ENCODE results near the gene PNN.
"Not testable (repeated sequence)": the region's sequence is repeated elsewhere in the genome, so short reads cannot be mapped to it uniquely, and the experiment has no call there.

Gene PNN

GRCh38 chr14:39203659-39204606, 28.9 kb downstream of the PNN start:
- DNase-seq (ENCODE audit: low spot score), result no peak
- TF ChIP-seq CTCF (IDR thresholded peaks at IDR 0.05; ENCODE audit: extremely low read depth, insufficient read depth, missing control alignments), result no peak
- in situ Hi-C loops (cut with MboI; ENCODE audit: low pct_unique_long_range_greater_than_20kb, low sequenced_read_pairs, unreplicated experiment), result no loop called here

GRCh38 chr14:39207430-39207829, 32.4 kb downstream of the PNN start:
- in situ Hi-C loops (cut with MboI; ENCODE audit: low pct_unique_long_range_greater_than_20kb, low sequenced_read_pairs, unreplicated experiment), result not testable (repeated sequence)

GRCh38 chr14:39211109-39211741, 36.2 kb downstream of the PNN start:
- TF ChIP-seq CTCF (IDR thresholded peaks at IDR 0.05; ENCODE audit: extremely low read depth, insufficient read depth, missing control alignments), result no peak
- DNase-seq (ENCODE audit: low spot score), result no peak
- in situ Hi-C loops (cut with MboI; ENCODE audit: low pct_unique_long_range_greater_than_20kb, low sequenced_read_pairs, unreplicated experiment), result no loop called here

More at GRCh38 chr14:39207430-39207829, 32.4 kb downstream of the PNN start:
- DNase-seq (ENCODE audit: low spot score), result not testable (repeated sequence)

GRCh38 chr14:39212034-39212433, 37.0 kb downstream of the PNN start:
- no peak for TF ChIP-seq CTCF (IDR thresholded peaks at IDR 0.05; ENCODE audit: extremely low read depth, insufficient read depth, missing control alignments)
- in situ Hi-C loops (cut with MboI; ENCODE audit: low pct_unique_long_range_greater_than_20kb, low sequenced_read_pairs, unreplicated experiment), result no loop called here
- no peak for DNase-seq (ENCODE audit: low spot score)

GRCh38 chr14:39212693-39213092, 37.6 kb downstream of the PNN start:
- no peak for DNase-seq (ENCODE audit: low spot score)
- in situ Hi-C loops (cut with MboI; ENCODE audit: low pct_unique_long_range_greater_than_20kb, low sequenced_read_pairs, unreplicated experiment), result no loop called here
- TF ChIP-seq CTCF (IDR thresholded peaks at IDR 0.05; ENCODE audit: extremely low read depth, insufficient read depth, missing control alignments), result no peak

- DNase-seq (ENCODE audit: low spot score), result no peak
- in situ Hi-C loops (cut with MboI; ENCODE audit: low pct_unique_long_range_greater_than_20kb, low sequenced_read_pairs, unreplicated experiment), result no loop called here
- TF ChIP-seq CTCF (IDR thresholded peaks at IDR 0.05; ENCODE audit: extremely low read depth, insufficient read depth, missing control alignments), result no peak
These were observed 42.3 kb downstream of the PNN start for GRCh38 chr14:39217214-39217879.
